ENCODE measurements around the gene RUFY1.

Gene RUFY1

DNA sequence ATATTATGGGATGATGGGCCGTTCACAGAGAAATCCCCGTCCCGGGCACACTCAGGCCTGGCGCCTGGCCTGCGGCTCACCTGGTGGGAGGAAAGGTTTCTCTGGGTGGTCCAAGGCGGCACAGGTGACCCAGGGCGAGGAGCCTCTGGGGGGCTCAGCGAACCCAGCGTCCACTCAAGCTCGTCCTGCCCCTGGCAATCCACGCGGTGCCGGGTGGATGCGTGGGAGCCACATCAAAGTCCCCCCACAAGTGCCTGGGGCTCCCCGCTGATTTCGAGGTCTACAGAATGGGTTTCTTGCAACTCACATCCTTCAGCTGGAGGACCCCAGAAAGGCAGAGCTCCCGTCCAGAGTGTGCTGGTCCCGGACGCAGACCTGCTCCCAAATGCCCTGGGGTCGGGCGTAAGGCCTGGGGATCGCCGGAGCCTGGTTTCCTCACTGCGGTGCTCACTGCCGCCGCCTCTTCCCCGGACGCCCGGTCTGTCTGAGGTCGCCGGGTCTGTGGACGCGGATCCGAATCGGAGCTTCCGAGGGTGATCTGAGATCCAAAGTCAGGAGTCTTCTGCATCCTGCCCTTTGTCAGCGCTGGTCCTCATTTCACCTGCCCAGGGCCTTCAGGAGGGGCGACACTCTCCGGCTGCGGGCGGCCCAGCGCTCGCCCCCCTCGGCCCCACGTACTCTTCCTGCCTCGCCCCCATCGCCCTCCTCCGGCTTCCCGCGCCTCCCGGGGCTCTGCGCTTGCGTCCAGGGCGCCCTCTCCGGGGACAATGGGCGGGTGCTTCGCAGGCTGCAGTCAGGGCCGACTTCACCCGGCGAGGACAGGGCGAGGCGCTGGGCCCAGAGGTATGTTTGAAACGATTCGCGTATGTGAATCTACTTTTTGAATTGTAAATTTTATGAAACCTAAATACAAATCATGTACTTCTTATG is 20.0 kb upstream of the RUFY1 start:
- H3K9me3 ChIP-seq (ENCODE audit: low read length), result no peaks in the 10 kb centered on the region
- H3K27me3 ChIP-seq (ENCODE audit: insufficient read depth, low read length), result peaks cover 4% of the 10 kb centered on the region; the same call in 1 of the 2 replicates
- peak overlapping the region; percentile 10; the same call in 1 of the 2 replicates for H3K9ac ChIP-seq (ENCODE audit: low read length)
- no peaks in the 10 kb centered on the region for H3F3A ChIP-seq (ENCODE audit: insufficient read depth, low read length)
- no peak overlapping the region for H3K27ac ChIP-seq (ENCODE audit: low read depth, low read length, poor library complexity, severe bottlenecking)
- TF ChIP-seq, protein P1, sequence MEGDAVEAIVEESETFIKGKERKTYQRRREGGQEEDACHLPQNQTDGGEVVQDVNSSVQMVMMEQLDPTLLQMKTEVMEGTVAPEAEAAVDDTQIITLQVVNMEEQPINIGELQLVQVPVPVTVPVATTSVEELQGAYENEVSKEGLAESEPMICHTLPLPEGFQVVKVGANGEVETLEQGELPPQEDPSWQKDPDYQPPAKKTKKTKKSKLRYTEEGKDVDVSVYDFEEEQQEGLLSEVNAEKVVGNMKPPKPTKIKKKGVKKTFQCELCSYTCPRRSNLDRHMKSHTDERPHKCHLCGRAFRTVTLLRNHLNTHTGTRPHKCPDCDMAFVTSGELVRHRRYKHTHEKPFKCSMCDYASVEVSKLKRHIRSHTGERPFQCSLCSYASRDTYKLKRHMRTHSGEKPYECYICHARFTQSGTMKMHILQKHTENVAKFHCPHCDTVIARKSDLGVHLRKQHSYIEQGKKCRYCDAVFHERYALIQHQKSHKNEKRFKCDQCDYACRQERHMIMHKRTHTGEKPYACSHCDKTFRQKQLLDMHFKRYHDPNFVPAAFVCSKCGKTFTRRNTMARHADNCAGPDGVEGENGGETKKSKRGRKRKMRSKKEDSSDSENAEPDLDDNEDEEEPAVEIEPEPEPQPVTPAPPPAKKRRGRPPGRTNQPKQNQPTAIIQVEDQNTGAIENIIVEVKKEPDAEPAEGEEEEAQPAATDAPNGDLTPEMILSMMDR (IDR thresholded peaks at IDR 0.05; ENCODE audit: low read length), result peak; percentile 32; the same call in 1 of the 2 replicates
- no peak for TF ChIP-seq EZH2 (IDR thresholded peaks at IDR 0.05; ENCODE audit: borderline replicate concordance, low read length)
- no peaks in the 10 kb centered on the region for H3K9me2 ChIP-seq (ENCODE audit: low read depth, low read length)
- H3K36me3 ChIP-seq (ENCODE audit: insufficient read depth, low read length), result no peaks in the 10 kb centered on the region
- peaks cover 30% of the 10 kb centered on the region for H3K4me1 ChIP-seq (ENCODE audit: insufficient read depth, low read length, severe bottlenecking)
- H3K79me2 ChIP-seq (ENCODE audit: insufficient read depth, low read length), result no peaks in the 10 kb centered on the region
- H3K4me2 ChIP-seq (ENCODE audit: low read length), result peak overlapping the region; percentile 61
- peak overlapping the region; percentile 45 for H3K4me3 ChIP-seq (ENCODE audit: low read depth, low read length, poor library complexity, severe bottlenecking)
- H2AFZ ChIP-seq (ENCODE audit: low read length), result no peak overlapping the region
- no peaks in the 10 kb centered on the region for H4K20me1 ChIP-seq (ENCODE audit: insufficient read depth, low read length)

DNA sequence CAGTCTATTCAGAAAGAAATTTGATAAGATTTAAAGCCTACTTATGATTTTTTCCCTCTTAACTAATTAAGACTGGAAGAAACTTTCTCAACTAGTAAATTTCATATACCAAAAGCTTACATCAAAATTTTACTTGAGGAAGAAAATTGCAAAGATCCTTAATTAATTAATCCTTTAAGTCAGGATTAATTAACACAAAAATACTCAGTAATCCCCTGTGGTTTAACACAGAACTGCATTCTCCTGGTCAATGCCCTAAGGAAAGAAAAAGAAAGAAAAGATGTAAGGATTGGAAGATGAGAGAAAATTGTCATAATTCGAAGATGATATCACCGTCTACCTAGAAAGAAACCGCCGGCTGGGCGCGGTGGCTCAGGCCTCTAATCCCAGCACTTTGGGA is 17.3 kb upstream of the RUFY1 start:
- Histone ChIP-seq H3K27ac (ENCODE audit: low read depth, low read length, poor library complexity, severe bottlenecking) (no peak overlapping the region), H4K20me1 (ENCODE audit: insufficient read depth, low read length) (no peaks in the 10 kb centered on the region), H3K4me2 (ENCODE audit: low read length) (no peak overlapping the region), H3K9me3 (ENCODE audit: low read length) (no peaks in the 10 kb centered on the region), H3K36me3 (ENCODE audit: insufficient read depth, low read length) (no peaks in the 10 kb centered on the region), H2AFZ (ENCODE audit: low read length) (no peak overlapping the region), H3K9me2 (ENCODE audit: low read depth, low read length) (no peaks in the 10 kb centered on the region), H3K4me3 (ENCODE audit: low read depth, low read length, poor library complexity, severe bottlenecking) (no peak overlapping the region), H3F3A (ENCODE audit: insufficient read depth, low read length) (no peaks in the 10 kb centered on the region), H3K4me1 (ENCODE audit: insufficient read depth, low read length, severe bottlenecking) (peaks cover 35% of the 10 kb centered on the region), H3K9ac (ENCODE audit: low read length) (no peak overlapping the region), H3K79me2 (ENCODE audit: insufficient read depth, low read length) (no peaks in the 10 kb centered on the region), H3K27me3 (ENCODE audit: insufficient read depth, low read length) (no peaks in the 10 kb centered on the region)
- no peak for TF ChIP-seq EZH2 (IDR thresholded peaks at IDR 0.05; ENCODE audit: borderline replicate concordance, low read length)
- TF ChIP-seq, protein P1 (IDR thresholded peaks at IDR 0.05; ENCODE audit: low read length), result no peak

DNA sequence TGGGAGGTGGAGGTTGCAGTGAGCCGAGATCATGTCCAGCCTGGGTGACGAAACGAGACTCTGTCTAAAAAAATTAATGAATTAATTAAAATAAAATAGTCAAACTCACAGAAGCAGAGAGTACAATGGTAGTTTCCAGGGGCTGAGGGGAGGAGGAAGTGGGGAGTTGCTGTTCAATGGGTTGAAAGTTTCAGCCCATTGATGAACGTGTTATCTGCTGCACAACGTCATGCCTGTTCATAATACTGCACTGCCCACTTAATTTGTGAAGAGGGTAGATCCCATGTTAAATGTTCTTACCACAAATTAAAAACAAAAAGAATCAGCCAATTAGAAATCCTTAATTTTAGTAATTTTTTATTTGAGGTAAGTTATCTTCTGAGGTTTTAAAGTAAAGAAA is 16.4 kb upstream of the RUFY1 start:
- peak overlapping the region; percentile 38; the same call in 1 of the 2 replicates for H3K9ac ChIP-seq (ENCODE audit: low read length)
- peak overlapping the region; percentile 94 for H2AFZ ChIP-seq (ENCODE audit: low read length)
- peaks cover 35% of the 10 kb centered on the region for H3K4me1 ChIP-seq (ENCODE audit: insufficient read depth, low read length, severe bottlenecking)
- H4K20me1 ChIP-seq (ENCODE audit: insufficient read depth, low read length), result no peaks in the 10 kb centered on the region
- 0 out of 2 replicates have a peak, but pooled peaks cover 2% of the 10 kb centered on the region for H3F3A ChIP-seq (ENCODE audit: insufficient read depth, low read length)
- H3K36me3 ChIP-seq (ENCODE audit: insufficient read depth, low read length), result no peaks in the 10 kb centered on the region
- no peaks in the 10 kb centered on the region for H3K27me3 ChIP-seq (ENCODE audit: insufficient read depth, low read length)
- TF ChIP-seq EZH2 (IDR thresholded peaks at IDR 0.05; ENCODE audit: borderline replicate concordance, low read length), result no peak
- TF ChIP-seq, protein P1 (IDR thresholded peaks at IDR 0.05; ENCODE audit: low read length), result no peak
- H3K9me3 ChIP-seq (ENCODE audit: low read length), result no peaks in the 10 kb centered on the region
- no peaks in the 10 kb centered on the region for H3K79me2 ChIP-seq (ENCODE audit: insufficient read depth, low read length)
- H3K4me2 ChIP-seq (ENCODE audit: low read length), result peak overlapping the region; percentile 73
- no peak overlapping the region for H3K27ac ChIP-seq (ENCODE audit: low read depth, low read length, poor library complexity, severe bottlenecking)
- H3K4me3 ChIP-seq (ENCODE audit: low read depth, low read length, poor library complexity, severe bottlenecking), result no peak overlapping the region
- H3K9me2 ChIP-seq (ENCODE audit: low read depth, low read length), result no peaks in the 10 kb centered on the region

Data from OCI-LY1 (cell line).